ENCODE data around the gene VENTX.

VENTX gene

GRCh38 chr10:133271521-133272300, 34.1 kb downstream of the VENTX start:
- DNase-seq (ENCODE audit: low spot score), result no peak

GRCh38 chr10:133272301-133272963, 34.8 kb downstream of the VENTX start:
- DNase-seq (ENCODE audit: low spot score), result no peak

- no peak for DNase-seq (ENCODE audit: low spot score)
These were observed 35.3 kb downstream of the VENTX start for GRCh38 chr10:133272964-133273420.

GRCh38 chr10:133273534-133274143, 36.0 kb downstream of the VENTX start:
- no peak for DNase-seq (ENCODE audit: low spot score)

GRCh38 chr10:133274751-133275683, 37.4 kb downstream of the VENTX start:
- no peak for DNase-seq (ENCODE audit: low spot score)

- DNase-seq (ENCODE audit: low spot score), result no peak
These were observed 38.0 kb downstream of the VENTX start for GRCh38 chr10:133275684-133276092.

- DNase-seq (ENCODE audit: low spot score), result no peak
These were observed 38.4 kb downstream of the VENTX start for GRCh38 chr10:133276100-133276434.

GRCh38 chr10:133276435-133277201, 39.0 kb downstream of the VENTX start, which contains the start of gene ADAM8:
Gene ADAM8, minus strand, starts transcription at chr10:133276868. Its CDS starts 51 bp downstream, at chr10:133276817.
- DNase-seq (ENCODE audit: low spot score), result no peak

- DNase-seq (ENCODE audit: low spot score), result no peak
These were observed 39.8 kb downstream of the VENTX start for GRCh38 chr10:133277277-133277992.

GRCh38 chr10:133277993-133278576, 40.4 kb downstream of the VENTX start:
- no peak for DNase-seq (ENCODE audit: low spot score)

- no peak for DNase-seq (ENCODE audit: low spot score)
These were observed 41.1 kb downstream of the VENTX start for GRCh38 chr10:133278577-133279265.

GRCh38 chr10:133279326-133280226, 41.9 kb downstream of the VENTX start:
- DNase-seq (ENCODE audit: low spot score), result no peak

- no peak for DNase-seq (ENCODE audit: low spot score)
These were observed 42.9 kb downstream of the VENTX start for GRCh38 chr10:133280391-133281059.

- DNase-seq (ENCODE audit: low spot score), result no peak
These were observed 43.4 kb downstream of the VENTX start for GRCh38 chr10:133281084-133281483.

GRCh38 chr10:133281628-133282372, 44.1 kb downstream of the VENTX start:
- DNase-seq (ENCODE audit: low spot score), result no peak

GRCh38 chr10:133282846-133283390, 45.3 kb downstream of the VENTX start:
- no peak for DNase-seq (ENCODE audit: low spot score)

GRCh38 chr10:133283931-133284330, 46.3 kb downstream of the VENTX start:
- no peak for DNase-seq (ENCODE audit: low spot score)

Measured in putamen (tissue), 1 donor.